GM12878 (cell line): Measurements from ENCODE around the gene CRTC3. TPM values are rescaled to one million over a fixed set of nuclear protein-coding genes. Genes with fewer than 3 reads are reported as not detected.

Source experiments
- BCL11A ChIP-seq: IDR thresholded peaks from 2 replicates; pipeline ENCODE4 v1.6.1; 2011; ENCODE audit warnings: low read depth, low read length
- DPF2 ChIP-seq: fragments of 450-650 bp; IDR thresholded peaks from 2 replicates; pipeline ENCODE4 v1.6.1; 2017; ENCODE audit warnings: mild to moderate bottlenecking
- EP300 ChIP-seq, 2 experiments: fragments of 150-350 bp in 1 of 2; IDR thresholded peaks; 2 replicates each; pipeline ENCODE4 v1.6.1; 2011 to 2012; ENCODE audit warnings: low read depth in 2 of 2, low read length in 2 of 2, borderline replicate concordance in 1 of 2, improper control_type of control experiment in 1 of 2, inconsistent platforms in 1 of 2; ENCODE audit not compliant: control insufficient read depth in 1 of 2
- IRF4 ChIP-seq: IDR thresholded peaks from 2 replicates; pipeline ENCODE4 v1.6.1; 2011; ENCODE audit warnings: low read depth, low read length
- MLLT1 ChIP-seq: fragments of 450-650 bp; IDR thresholded peaks from 2 replicates; pipeline ENCODE4 v1.6.1; 2016; ENCODE audit warnings: mild to moderate bottlenecking
- NR2F1 ChIP-seq: fragments of 450-650 bp; conservative IDR thresholded peaks from 2 replicates; pipeline ENCODE4 v1.6.1; 2017; ENCODE audit warnings: mild to moderate bottlenecking
- RAD21 ChIP-seq: IDR thresholded peaks from 2 replicates; pipeline ENCODE4 v1.6.1; 2011; ENCODE audit warnings: mild to moderate bottlenecking, low read depth, low read length, moderate library complexity; ENCODE audit not compliant: insufficient read depth
- ZBTB40 ChIP-seq: fragments of 450-650 bp; IDR thresholded peaks from 2 replicates; pipeline ENCODE4 v1.6.1; 2016; ENCODE audit warnings: mild to moderate bottlenecking, moderate library complexity, borderline replicate concordance
- ZSCAN29 ChIP-seq: fragments of 450-650 bp; IDR thresholded peaks from 2 replicates; pipeline ENCODE4 v1.6.1; 2017; ENCODE audit warnings: mild to moderate bottlenecking, moderate library complexity
- polyA plus RNA-seq, 11 experiments: library from polyadenylated mRNA; depleted of rRNA in 4 of 11; unstranded in 6 of 11; stranded (reverse) in 5 of 11; fragments of >200 nt; fragmentation: Nextera tagmentation in 4 of 11; fragmentation: Illumina TruSeq in 1 of 11; extraction: Ambion mirVana in 4 of 11; extraction: Trizol in 1 of 11; gene quantifications; 1 replicate in 1 of 11; 2 replicates in 10 of 11; pipeline versions ENCODE4 v1.2.1 to v1.2.3, GENCODE V29; 2011 to 2016; ENCODE audit warnings: inconsistent platforms in 2 of 11, missing spikeins in 2 of 11, low read depth in 1 of 11
- total RNA-seq, 4 experiments: library from RNA; depleted of rRNA in 3 of 4; stranded (reverse); fragments of >200 nt in 3 of 4; fragmentation: Illumina TruSeq in 1 of 4; extraction: Trizol in 1 of 4; gene quantifications; 2 replicates each; pipeline versions ENCODE4 v1.2.1 to v1.2.3, GENCODE V29; 2013 to 2021

The CRTC3 gene
- total and polyA plus RNA-seq, 10 of the 15 experiments (the other 5 are each of a cell fraction or from before 2014, with no cell fraction given): 3.5 to 36.9 (median 18.9) TPM

- TF ChIP-seq ZBTB40: 0 out of 2 replicates have a peak, but pooled peaks have one; percentile 22
- peak; percentile 77 for TF ChIP-seq NR2F1
- 0 out of 2 replicates have a peak, but pooled peaks have one; percentile 9 for TF ChIP-seq IRF4
- peak; percentile 90 for TF ChIP-seq BCL11A
- TF ChIP-seq DPF2: peak; percentile 89
- 0 out of 2 replicates have a peak, but pooled peaks have one; percentile 18 for TF ChIP-seq RAD21
- TF ChIP-seq ZSCAN29: peak; percentile 53; the same call in 1 of the 2 replicates
- TF ChIP-seq MLLT1: peak; percentile 99
- peak in 1 of 2 experiments; percentile 88; a peak in 3 of 4 replicates for TF ChIP-seq EP300 (IDR thresholded peaks at IDR 0.05; ENCODE audit: borderline replicate concordance in 1 of 2, control insufficient read depth in 1 of 2, low read depth in 2 of 2, low read length in 2 of 2)
Observed at GRCh38 chr15:90657520-90658172, 127.9 kb downstream of the CRTC3 start (continued).
